A549 (cell line): Measurements from ENCODE around the gene PLIN5.

ENCODE experiments used
- CTCF ChIP-seq: fragments of >200 bp; sonication (Bioruptor Twin); formaldehyde crosslinking; IDR thresholded peaks from 3 replicates; pipeline ENCODE4 v1.5.1; 2016
- HMGXB4 ChIP-seq: fragments of 250-450 bp; sonication (Bioruptor Pico); IDR thresholded peaks from 2 replicates; pipeline ENCODE4 v1.5.0; 2021; ENCODE audit warnings: mild to moderate bottlenecking, moderate library complexity, borderline replicate concordance
- KDM5A ChIP-seq: fragments of 200-600 bp; sonication (generic); IDR thresholded peaks from 2 replicates; pipeline ENCODE4 v1.6.1; 2016; ENCODE audit warnings: antibody characterized with exemption, mild to moderate bottlenecking
- NFE2L2 ChIP-seq: fragments of 150-350 bp; conservative IDR thresholded peaks from 2 replicates; pipeline ENCODE4 v1.6.1; 2014; ENCODE audit warnings: low read length
- PBX3 ChIP-seq: IDR thresholded peaks from 2 replicates; pipeline ENCODE4 v1.6.1; 2012
- POLR2A ChIP-seq: IDR thresholded peaks from 2 replicates; pipeline ENCODE4 v1.6.1; 2012; ENCODE audit warnings: mild to moderate bottlenecking, low read length
- POLR2AphosphoS2 ChIP-seq: conservative IDR thresholded peaks from 2 replicates; pipeline ENCODE4 v1.6.1; 2012; ENCODE audit warnings: low read length, improper control_type of control experiment, inconsistent platforms
- RFX5 ChIP-seq: fragments of 450-650 bp; IDR thresholded peaks from 2 replicates; pipeline ENCODE4 v1.7.1; 2014; ENCODE audit warnings: antibody characterized with exemption, mild to moderate bottlenecking, moderate library complexity
- SREBF2 ChIP-seq: fragments of 450-650 bp; IDR thresholded peaks from 2 replicates; pipeline ENCODE4 v1.6.1; 2014; ENCODE audit warnings: mild to moderate bottlenecking, moderate library complexity
- USF2 ChIP-seq: fragments of 450-650 bp; IDR thresholded peaks from 2 replicates; pipeline ENCODE4 v1.6.1; 2014; ENCODE audit warnings: antibody characterized with exemption

- TF ChIP-seq CTCF, result no peak
- TF ChIP-seq POLR2AphosphoS2, result no peak
- TF ChIP-seq NFE2L2, result no peak
- no peak for TF ChIP-seq USF2
- TF ChIP-seq PBX3, result no peak
- no peak for TF ChIP-seq POLR2A
- TF ChIP-seq KDM5A, result no peak
- TF ChIP-seq RFX5, result no peak
- TF ChIP-seq SREBF2, result no peak
- TF ChIP-seq HMGXB4, result no peak
These were observed 27.9 kb downstream of the PLIN5 start for GRCh38 chr19:4507150-4507452.
